Measurements from ENCODE around the gene MSRB3.

MSRB3 gene

GRCh38 chr12:65355461-65355860 is 77.0 kb downstream of the MSRB3 start:
- no peak overlapping the region for H3K4me3 ChIP-seq (ENCODE audit: low read depth in 1 of 2, low read length in 2 of 2)
- H3K4me1 ChIP-seq (ENCODE audit: control insufficient read depth in 1 of 2, insufficient read depth in 2 of 2, low read length in 2 of 2): no peaks in the 10 kb centered on the region
- H3K27ac ChIP-seq (ENCODE audit: low read length): no peak overlapping the region
- no peaks in the 10 kb centered on the region for H3K36me3 ChIP-seq (ENCODE audit: control insufficient read depth in 1 of 2, insufficient read depth in 2 of 2, low read length in 2 of 2)
- no peaks in the 10 kb centered on the region for H3K9me3 ChIP-seq (ENCODE audit: control insufficient read depth in 1 of 2, low read length in 2 of 2)
- H3K27me3 ChIP-seq (ENCODE audit: low read depth, low read length): no peaks in the 10 kb centered on the region

GRCh38 chr12:65362234-65363031 is 84.0 kb downstream of the MSRB3 start:
- Histone ChIP-seq H3K4me3 (ENCODE audit: low read depth in 1 of 2, low read length in 2 of 2) (no peak overlapping the region), H3K36me3 (ENCODE audit: control insufficient read depth in 1 of 2, insufficient read depth in 2 of 2, low read length in 2 of 2) (no peaks in the 10 kb centered on the region), H3K4me1 (ENCODE audit: control insufficient read depth in 1 of 2, insufficient read depth in 2 of 2, low read length in 2 of 2) (no peaks in the 10 kb centered on the region), H3K27me3 (ENCODE audit: low read depth, low read length) (no peaks in the 10 kb centered on the region), H3K9me3 (ENCODE audit: control insufficient read depth in 1 of 2, low read length in 2 of 2) (no peaks in the 10 kb centered on the region), H3K27ac (ENCODE audit: low read length) (no peak overlapping the region)

- Histone ChIP-seq H3K4me3 (ENCODE audit: low read depth in 1 of 2, low read length in 2 of 2) (no peak overlapping the region), H3K27me3 (ENCODE audit: low read depth, low read length) (no peaks in the 10 kb centered on the region), H3K4me1 (ENCODE audit: control insufficient read depth in 1 of 2, insufficient read depth in 2 of 2, low read length in 2 of 2) (no peaks in the 10 kb centered on the region), H3K27ac (ENCODE audit: low read length) (no peak overlapping the region), H3K9me3 (ENCODE audit: control insufficient read depth in 1 of 2, low read length in 2 of 2) (no peaks in the 10 kb centered on the region), H3K36me3 (ENCODE audit: control insufficient read depth in 1 of 2, insufficient read depth in 2 of 2, low read length in 2 of 2) (peaks cover 0 to under 1% of the 10 kb centered on the region in 2 donors)
Observed at GRCh38 chr12:65364046-65364445, 85.6 kb downstream of the MSRB3 start.

GRCh38 chr12:65367396-65367795 is 88.9 kb downstream of the MSRB3 start:
- Histone ChIP-seq H3K27me3 (ENCODE audit: low read depth, low read length) (no peaks in the 10 kb centered on the region), H3K9me3 (ENCODE audit: control insufficient read depth in 1 of 2, low read length in 2 of 2) (no peaks in the 10 kb centered on the region), H3K36me3 (ENCODE audit: control insufficient read depth in 1 of 2, insufficient read depth in 2 of 2, low read length in 2 of 2) (peaks cover 0 to 5% of the 10 kb centered on the region in 2 donors), H3K27ac (ENCODE audit: low read length) (no peak overlapping the region), H3K4me1 (ENCODE audit: control insufficient read depth in 1 of 2, insufficient read depth in 2 of 2, low read length in 2 of 2) (no peaks in the 10 kb centered on the region), H3K4me3 (ENCODE audit: low read depth in 1 of 2, low read length in 2 of 2) (no peak overlapping the region)

GRCh38 chr12:65368055-65368454 is 89.6 kb downstream of the MSRB3 start:
- Histone ChIP-seq H3K4me3 (ENCODE audit: low read depth in 1 of 2, low read length in 2 of 2) (no peak overlapping the region), H3K9me3 (ENCODE audit: control insufficient read depth in 1 of 2, low read length in 2 of 2) (no peaks in the 10 kb centered on the region), H3K36me3 (ENCODE audit: control insufficient read depth in 1 of 2, insufficient read depth in 2 of 2, low read length in 2 of 2) (peaks cover 0 to 5% of the 10 kb centered on the region in 2 donors), H3K27me3 (ENCODE audit: low read depth, low read length) (no peaks in the 10 kb centered on the region), H3K4me1 (ENCODE audit: control insufficient read depth in 1 of 2, insufficient read depth in 2 of 2, low read length in 2 of 2) (no peaks in the 10 kb centered on the region), H3K27ac (ENCODE audit: low read length) (no peak overlapping the region)

GRCh38 chr12:65372574-65372973 is 94.1 kb downstream of the MSRB3 start:
- Histone ChIP-seq H3K27me3 (ENCODE audit: low read depth, low read length) (no peaks in the 10 kb centered on the region), H3K36me3 (ENCODE audit: control insufficient read depth in 1 of 2, insufficient read depth in 2 of 2, low read length in 2 of 2) (peaks cover 0 to 5% of the 10 kb centered on the region in 2 donors), H3K4me3 (ENCODE audit: low read depth in 1 of 2, low read length in 2 of 2) (no peak overlapping the region), H3K9me3 (ENCODE audit: control insufficient read depth in 1 of 2, low read length in 2 of 2) (no peaks in the 10 kb centered on the region), H3K27ac (ENCODE audit: low read length) (no peak overlapping the region), H3K4me1 (ENCODE audit: control insufficient read depth in 1 of 2, insufficient read depth in 2 of 2, low read length in 2 of 2) (no peaks in the 10 kb centered on the region)

- no peak overlapping the region for H3K27ac ChIP-seq (ENCODE audit: low read length)
- H3K36me3 ChIP-seq (ENCODE audit: control insufficient read depth in 1 of 2, insufficient read depth in 2 of 2, low read length in 2 of 2): no peaks in the 10 kb centered on the region
- H3K4me1 ChIP-seq (ENCODE audit: control insufficient read depth in 1 of 2, insufficient read depth in 2 of 2, low read length in 2 of 2): no peaks in the 10 kb centered on the region
- no peak overlapping the region for H3K4me3 ChIP-seq (ENCODE audit: low read depth in 1 of 2, low read length in 2 of 2)
- no peaks in the 10 kb centered on the region for H3K9me3 ChIP-seq (ENCODE audit: control insufficient read depth in 1 of 2, low read length in 2 of 2)
- H3K27me3 ChIP-seq (ENCODE audit: low read depth, low read length): no peaks in the 10 kb centered on the region
Observed at GRCh38 chr12:65384240-65384639, 105.8 kb downstream of the MSRB3 start.

- no peak overlapping the region for H3K4me3 ChIP-seq (ENCODE audit: low read depth in 1 of 2, low read length in 2 of 2)
- H3K27me3 ChIP-seq (ENCODE audit: low read depth, low read length): no peaks in the 10 kb centered on the region
- no peaks in the 10 kb centered on the region for H3K9me3 ChIP-seq (ENCODE audit: control insufficient read depth in 1 of 2, low read length in 2 of 2)
- H3K4me1 ChIP-seq (ENCODE audit: control insufficient read depth in 1 of 2, insufficient read depth in 2 of 2, low read length in 2 of 2): peaks cover 0 to 12% of the 10 kb centered on the region in 2 donors
- H3K36me3 ChIP-seq (ENCODE audit: control insufficient read depth in 1 of 2, insufficient read depth in 2 of 2, low read length in 2 of 2): no peaks in the 10 kb centered on the region
- H3K27ac ChIP-seq (ENCODE audit: low read length): no peak overlapping the region
Observed at GRCh38 chr12:65387396-65387795, 108.9 kb downstream of the MSRB3 start.

GRCh38 chr12:65389436-65389835 is 111.0 kb downstream of the MSRB3 start:
- Histone ChIP-seq H3K4me1 (ENCODE audit: control insufficient read depth in 1 of 2, insufficient read depth in 2 of 2, low read length in 2 of 2) (peaks cover 0 to 13% of the 10 kb centered on the region in 2 donors), H3K27ac (ENCODE audit: low read length) (no peak overlapping the region), H3K27me3 (ENCODE audit: low read depth, low read length) (no peaks in the 10 kb centered on the region), H3K4me3 (ENCODE audit: low read depth in 1 of 2, low read length in 2 of 2) (no peak overlapping the region), H3K9me3 (ENCODE audit: control insufficient read depth in 1 of 2, low read length in 2 of 2) (peaks cover under 1 to 2% of the 10 kb centered on the region in 2 donors), H3K36me3 (ENCODE audit: control insufficient read depth in 1 of 2, insufficient read depth in 2 of 2, low read length in 2 of 2) (peaks cover 0 to 4% of the 10 kb centered on the region in 2 donors)

GRCh38 chr12:65391711-65392110 is 113.2 kb downstream of the MSRB3 start:
- H3K4me1 ChIP-seq (ENCODE audit: control insufficient read depth in 1 of 2, insufficient read depth in 2 of 2, low read length in 2 of 2): peaks cover 0 to 13% of the 10 kb centered on the region in 2 donors

GRCh38 chr12:65392491-65392890 is 114.0 kb downstream of the MSRB3 start:
- Histone ChIP-seq H3K36me3 (ENCODE audit: control insufficient read depth in 1 of 2, insufficient read depth in 2 of 2, low read length in 2 of 2) (peaks cover 0 to 7% of the 10 kb centered on the region in 2 donors), H3K27ac (ENCODE audit: low read length) (no peak overlapping the region), H3K9me3 (ENCODE audit: control insufficient read depth in 1 of 2, low read length in 2 of 2) (peaks cover 6% of the 10 kb centered on the region in 2 donors), H3K4me3 (ENCODE audit: low read depth in 1 of 2, low read length in 2 of 2) (no peak overlapping the region), H3K4me1 (ENCODE audit: control insufficient read depth in 1 of 2, insufficient read depth in 2 of 2, low read length in 2 of 2) (peaks cover 0 to 13% of the 10 kb centered on the region in 2 donors), H3K27me3 (ENCODE audit: low read depth, low read length) (no peaks in the 10 kb centered on the region)

More at GRCh38 chr12:65391711-65392110, 113.2 kb downstream of the MSRB3 start:
- peaks cover 6% of the 10 kb centered on the region in 2 donors for H3K9me3 ChIP-seq (ENCODE audit: control insufficient read depth in 1 of 2, low read length in 2 of 2)
- H3K4me3 ChIP-seq (ENCODE audit: low read depth in 1 of 2, low read length in 2 of 2): no peak overlapping the region
- no peak overlapping the region for H3K27ac ChIP-seq (ENCODE audit: low read length)
- no peaks in the 10 kb centered on the region for H3K27me3 ChIP-seq (ENCODE audit: low read depth, low read length)
- peaks cover 0 to 7% of the 10 kb centered on the region in 2 donors for H3K36me3 ChIP-seq (ENCODE audit: control insufficient read depth in 1 of 2, insufficient read depth in 2 of 2, low read length in 2 of 2)

- H3K4me3 ChIP-seq (ENCODE audit: low read depth in 1 of 2, low read length in 2 of 2): no peak overlapping the region
- no peaks in the 10 kb centered on the region for H3K36me3 ChIP-seq (ENCODE audit: control insufficient read depth in 1 of 2, insufficient read depth in 2 of 2, low read length in 2 of 2)
- H3K27ac ChIP-seq (ENCODE audit: low read length): no peak overlapping the region
- H3K27me3 ChIP-seq (ENCODE audit: low read depth, low read length): no peaks in the 10 kb centered on the region
- no peaks in the 10 kb centered on the region for H3K4me1 ChIP-seq (ENCODE audit: control insufficient read depth in 1 of 2, insufficient read depth in 2 of 2, low read length in 2 of 2)
- H3K9me3 ChIP-seq (ENCODE audit: control insufficient read depth in 1 of 2, low read length in 2 of 2): peaks cover 0 to 10% of the 10 kb centered on the region in 2 donors
Observed at GRCh38 chr12:65403188-65403587, 124.7 kb downstream of the MSRB3 start.
